HepG2 (cell line): ENCODE results near the gene SPNS2. TPM values are rescaled to one million over a fixed set of nuclear protein-coding genes. Genes with fewer than 3 reads are reported as not detected.

Experiments
- ATAC-seq: fragments of 200-7000 bp; cut with Tn5 transposase; 3 replicates; pipeline ENCODE4 v1.9.1; 2020; ENCODE audit warnings: mild to moderate bottlenecking, moderate library complexity
- BruUV-seq: library from RNA; stranded (reverse); fragments of 400-500 nt; replicated peaks from 2 replicates; lab custom pipeline; 2021; lab: Mats Ljungman, UMichigan
- CTCF ChIA-PET: fragments of 300-600 bp; formaldehyde crosslinking; extraction: SDS; loops from one replicate; lab custom pipeline; 2021; ENCODE audit warnings: low total read pairs, inconsistent platforms, low intra/inter-chr PET ratio; lab: Yijun Ruan, JAX
- POLR2A ChIA-PET: fragments of 350-600 bp; sonication (Branson Sonifier 250); formaldehyde crosslinking; loops from one replicate; lab custom pipeline; 2020; ENCODE audit warnings: antibody characterized with exemption, inconsistent platforms; lab: Yijun Ruan, JAX
- DNase-seq: peaks from one replicate; pipeline ENCODE4 v3.0.0-alpha.2; 2015; ENCODE audit warnings: low spot score
- FAIRE-seq: peaks from 3 replicates; lab custom pipeline; 2011; peaks lifted over from hg19 to GRCh38; lab: Jason Lieb, UNC
- H2AFZ ChIP-seq: one replicate; pipeline ENCODE4 v1.6.1; 2011; ENCODE audit warnings: low read length, inconsistent platforms
- H3K27ac ChIP-seq: fragments of 300-600 bp; 3 replicates; pipeline ENCODE4 v1.8.0; 2011; ENCODE audit warnings: mixed run types, mild to moderate bottlenecking, mixed read lengths, low read length, inconsistent platforms; ENCODE audit not compliant: insufficient read depth; ENCODE audit errors: extremely low read length
- H3K27me3 ChIP-seq, 2 experiments: fragments of 200-600 bp in 1 of 2; 2 replicates in 1 of 2; 3 replicates in 1 of 2; pipeline versions ENCODE4 v1.6.0 to v1.8.0; 2011; ENCODE audit warnings: low read length in 2 of 2, mild to moderate bottlenecking in 2 of 2, moderate library complexity in 2 of 2, inconsistent platforms in 1 of 2; ENCODE audit not compliant: insufficient read depth in 2 of 2, control insufficient read depth in 1 of 2
- H3K36me3 ChIP-seq, 2 experiments: fragments of 200-600 bp in 1 of 2; replicated peaks in 1 of 2; 2 replicates in 1 of 2; 3 replicates in 1 of 2; pipeline versions ENCODE4 v1.5.1 to v1.8.0; 2011; ENCODE audit warnings: low read length in 2 of 2, inconsistent platforms in 1 of 2; ENCODE audit not compliant: insufficient read depth in 2 of 2, control insufficient read depth in 1 of 2
- H3K4me1 ChIP-seq: 2 replicates; pipeline ENCODE4 v1.5.1; 2012; ENCODE audit warnings: low read length, inconsistent platforms; ENCODE audit not compliant: insufficient read depth
- H3K4me2 ChIP-seq: 2 replicates; pipeline ENCODE4 v1.6.0; 2011; ENCODE audit warnings: low read depth, low read length, inconsistent platforms
- H3K4me3 ChIP-seq, 3 experiments: fragments of 200-600 bp in 1 of 3; sonication (generic), shearing (Covaris generic) in 1 of 3; replicated peaks in 1 of 3; 2 replicates each; pipeline ENCODE4 v1.5.1; 2011 to 2016; ENCODE audit warnings: low read length in 3 of 3, inconsistent platforms in 2 of 3, low read depth in 2 of 3, mild to moderate bottlenecking in 2 of 3, control low read depth in 1 of 3, mixed read lengths in 1 of 3; ENCODE audit not compliant: insufficient read depth in 1 of 3
- H3K79me2 ChIP-seq: one replicate; pipeline ENCODE4 v1.6.1; 2011; ENCODE audit warnings: low read length, inconsistent platforms; ENCODE audit not compliant: insufficient read depth
- H3K9ac ChIP-seq: 2 replicates; pipeline ENCODE4 v1.6.0; 2011; ENCODE audit warnings: mild to moderate bottlenecking, low read depth, low read length, inconsistent platforms; ENCODE audit not compliant: insufficient read depth
- H3K9me3 ChIP-seq: 2 replicates; pipeline ENCODE4 v1.5.1; 2012; ENCODE audit warnings: mild to moderate bottlenecking, low read length
- H4K20me1 ChIP-seq: 2 replicates; pipeline ENCODE4 v1.6.0; 2011; ENCODE audit warnings: inconsistent platforms, mild to moderate bottlenecking, low read length, moderate library complexity; ENCODE audit not compliant: insufficient read depth
- ADNP ChIP-seq: sonication (generic); formaldehyde crosslinking; IDR thresholded peaks from 2 replicates; pipeline ENCODE4 v1.4.0; 2020; ENCODE audit warnings: missing genetic modification reagents
- BORCS8-MEF2B ChIP-seq: sonication (generic); formaldehyde crosslinking; IDR thresholded peaks from 2 replicates; pipeline ENCODE4 v1.8.0; 2022; ENCODE audit warnings: mild to moderate bottlenecking, missing genetic modification reagents
- CENPX ChIP-seq: sonication (generic); formaldehyde crosslinking; IDR thresholded peaks from 2 replicates; pipeline ENCODE4 v1.9.0; 2021; ENCODE audit warnings: mild to moderate bottlenecking, missing genetic modification reagents, moderate library complexity
- ELF4 ChIP-seq: sonication (generic); formaldehyde crosslinking; IDR thresholded peaks from 2 replicates; pipeline ENCODE4 v1.5.0; 2020; ENCODE audit warnings: missing genetic modification reagents, mild to moderate bottlenecking, moderate library complexity, borderline replicate concordance
- HNRNPH1 ChIP-seq: fragments of 200-400 bp; formaldehyde crosslinking; optimal IDR thresholded peaks from 2 replicates; pipeline ENCODE3; 2017; ENCODE audit warnings: mild to moderate bottlenecking, low read depth, low read length
- MATR3 ChIP-seq: sonication (generic); formaldehyde crosslinking; IDR thresholded peaks from 2 replicates; pipeline ENCODE4 v1.4.0; 2020; ENCODE audit warnings: missing genetic modification reagents
- MED8 ChIP-seq: sonication (generic); formaldehyde crosslinking; IDR thresholded peaks from 2 replicates; pipeline ENCODE4 v1.8.1; 2023; ENCODE audit warnings: mild to moderate bottlenecking, missing genetic modification reagents; ENCODE audit not compliant: insufficient replicate concordance
- MLLT10 ChIP-seq: sonication (generic); formaldehyde crosslinking; IDR thresholded peaks from 2 replicates; pipeline ENCODE4 v1.4.0; 2020; ENCODE audit warnings: missing genetic modification reagents
- MTA1 ChIP-seq: sonication (generic); formaldehyde crosslinking; IDR thresholded peaks from 2 replicates; pipeline ENCODE4 v1.4.0; 2020; ENCODE audit warnings: missing genetic modification reagents, mild to moderate bottlenecking, borderline replicate concordance
- SUZ12 ChIP-seq: fragments of 150-350 bp; IDR thresholded peaks from 2 replicates; pipeline ENCODE4 v1.6.1; 2014; ENCODE audit warnings: low read depth, low read length
- TAF15 ChIP-seq: fragments of 200-400 bp; formaldehyde crosslinking; IDR thresholded peaks from one replicate; pipeline ENCODE4 v1.6.1; 2018; ENCODE audit warnings: mild to moderate bottlenecking, low read depth, low read length; ENCODE audit not compliant: poor library complexity, severe bottlenecking
- ZNF12 ChIP-seq: sonication (generic); formaldehyde crosslinking; IDR thresholded peaks from 2 replicates; pipeline ENCODE4 v1.5.0; 2020; ENCODE audit warnings: missing genetic modification reagents
- ZNF296 ChIP-seq: sonication (generic); formaldehyde crosslinking; conservative IDR thresholded peaks from 2 replicates; pipeline ENCODE4 v1.5.0; 2020; ENCODE audit warnings: mild to moderate bottlenecking, missing genetic modification reagents
- ZNF3 ChIP-seq: IDR thresholded peaks from 2 replicates; pipeline ENCODE4 v1.7.0; 2017; ENCODE audit warnings: inconsistent platforms
- ZNF432 ChIP-seq: sonication (generic); formaldehyde crosslinking; IDR thresholded peaks from 2 replicates; pipeline ENCODE4 v1.5.0; 2020; ENCODE audit warnings: missing genetic modification reagents, mild to moderate bottlenecking, borderline replicate concordance
- ZNF567 ChIP-seq: sonication (generic); formaldehyde crosslinking; IDR thresholded peaks from 2 replicates; pipeline ENCODE4 v1.8.1; 2023; ENCODE audit warnings: mild to moderate bottlenecking, missing genetic modification reagents, borderline replicate concordance
- ZNF790 ChIP-seq: sonication (generic); formaldehyde crosslinking; IDR thresholded peaks from 2 replicates; pipeline ENCODE4 v1.8.0; 2022; ENCODE audit warnings: missing genetic modification reagents, mild to moderate bottlenecking, borderline replicate concordance
- WGBS: methylation state at CpG from one replicate; pipeline ENCODE4 v1.1.6; 2017; ENCODE audit warnings: low lambda C conversion rate; 5-methylcytosine and 5-hydroxymethylcytosine counted together
- in situ Hi-C: cut with HindIII; loops from 2 replicates; pipeline ENCODE4 v1.10.0; 2017; ENCODE audit warnings: low pct_unique_long_range_greater_than_20kb; ENCODE audit not compliant: extremely low pct_ligation_motif_present
- intact Hi-C: fragments of 100-400 bp; cut with micrococcal nuclease; formaldehyde crosslinking; loops from one replicate; pipeline ENCODE4 v1.10.0; 2022; ENCODE audit not compliant: unreplicated experiment
- polyA plus RNA-seq, 8 experiments: library from polyadenylated mRNA; depleted of rRNA in 3 of 8; stranded (reverse) in 7 of 8; unstranded in 1 of 8; fragments of >200 nt; fragmentation: Illumina TruSeq in 4 of 8; extraction: Trizol in 4 of 8; gene quantifications; 2 replicates each; pipeline versions ENCODE4 v1.2.1 to v1.2.3, GENCODE V29; 2011 to 2016; ENCODE audit warnings: low read depth in 4 of 8, missing spikeins in 1 of 8, mixed read lengths in 1 of 8; ENCODE audit not compliant: insufficient read depth in 1 of 8
- total RNA-seq, 5 experiments: library from RNA; depleted of rRNA; stranded (reverse); fragments of >200 nt; fragmentation: Illumina TruSeq; extraction: Trizol; gene quantifications; 2 replicates each; pipeline ENCODE4 v1.2.3, GENCODE V29; 2016; ENCODE audit warnings: low read depth in 1 of 5
- TF ChIP-seq, protein P1 (sequence below): sonication (generic); formaldehyde crosslinking; IDR thresholded peaks from 2 replicates; pipeline ENCODE4 v1.5.1; 2020; ENCODE audit warnings: mild to moderate bottlenecking, missing genetic modification reagents
- TF ChIP-seq, protein P2 (sequence below): sonication (generic); formaldehyde crosslinking; conservative IDR thresholded peaks from 2 replicates; pipeline ENCODE4 v1.4.0; 2020; ENCODE audit warnings: mild to moderate bottlenecking, missing genetic modification reagents, moderate library complexity

Gene SPNS2
- total and polyA plus RNA-seq, 2 of the 13 experiments (the other 11 are each of a cell fraction or from before 2014, with no cell fraction given), result 0.01 TPM; not detected in 1

DNA sequence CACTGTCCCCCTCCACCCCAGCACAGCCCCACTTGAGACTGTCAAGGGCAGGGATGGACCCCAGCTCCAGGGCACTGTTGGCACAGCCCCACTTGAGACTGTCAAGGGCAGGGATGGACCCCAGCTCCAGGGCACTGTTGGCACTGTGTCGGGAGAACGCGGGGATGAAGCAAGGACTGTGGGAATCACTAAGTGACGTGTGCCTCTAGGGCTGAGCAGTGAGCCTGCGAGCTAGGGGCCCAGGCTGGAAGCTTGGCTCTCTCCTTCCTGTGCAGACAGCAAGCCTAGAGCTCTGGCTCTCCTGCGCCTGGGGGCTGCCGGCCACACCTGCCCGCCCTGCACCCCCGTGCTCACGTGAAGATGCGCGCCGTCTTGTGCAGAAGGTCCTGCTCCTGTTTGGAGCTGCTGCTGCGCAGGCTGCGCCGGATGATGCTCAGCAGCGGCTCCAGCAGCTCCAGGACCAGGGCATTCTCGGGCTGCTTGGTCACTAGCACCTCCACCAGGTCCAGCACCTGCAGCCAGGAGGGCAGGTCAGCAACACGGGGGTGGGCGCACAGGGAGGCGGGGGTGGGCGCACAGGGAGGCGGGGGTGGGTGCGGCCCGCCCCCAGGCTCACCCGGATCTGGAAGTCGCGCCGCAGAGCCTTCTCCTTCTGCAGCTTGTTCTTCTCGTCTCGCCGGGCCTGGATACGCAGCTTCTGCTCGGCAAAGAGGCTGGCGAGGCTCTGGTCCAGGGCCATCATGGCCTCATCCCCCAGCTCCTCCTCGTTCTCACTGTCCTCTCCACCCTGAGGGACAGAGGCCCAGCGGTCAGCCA is 45.7 kb downstream of the SPNS2 start:
- H2AFZ ChIP-seq, result no peak overlapping the region
- no peaks in the 10 kb centered on the region for H3K79me2 ChIP-seq
- no peak overlapping the region for H3K9ac ChIP-seq
- POLR2A ChIA-PET, result interaction anchor here (0.6 to 1.0 kb wide), 2 partner anchors 10 to 11 kb away, joined by 3 to 5 read pairs; partner anchors contain the start of gene MYBBP1A
- 94% methylated on average over 16 of the region's 37 CpGs for WGBS
- H3K36me3 ChIP-seq, result peaks cover 47 to 86% of the 10 kb centered on the region in 2 experiments
- no peak for ATAC-seq
- no TSS peak for BruUV-seq
- H3K4me2 ChIP-seq, result no peak overlapping the region
- H3K9me3 ChIP-seq, result no peaks in the 10 kb centered on the region
- FAIRE-seq, result no peak
- no peak overlapping the region for H3K4me3 ChIP-seq
- H3K4me1 ChIP-seq, result peaks cover 9% of the 10 kb centered on the region; the same call in 1 of the 2 replicates
- CTCF ChIA-PET, result no interaction called here
- in situ Hi-C loops (no loop called here), intact Hi-C loops (no loop called here)
- 0 out of 2 replicates have a peak, but pooled peaks cover 2% of the 10 kb centered on the region for H4K20me1 ChIP-seq
- H3K27me3 ChIP-seq, result no peaks in the 10 kb centered on the region
- no peak for DNase-seq
- no peak overlapping the region for H3K27ac ChIP-seq
- TF ChIP-seq ZNF3 (CRISPR knock-in tag), result no peak
- TF ChIP-seq ZNF432 (CRISPR knock-in tag), result no peak
- TF ChIP-seq MED8 (CRISPR knock-in tag), result no peak
- no peak for TF ChIP-seq MTA1 (CRISPR knock-in tag)
- no peak for TF ChIP-seq CENPX (CRISPR knock-in tag)
- TF ChIP-seq ELF4 (CRISPR knock-in tag), result no peak
- TF ChIP-seq ZNF790 (CRISPR knock-in tag), result no peak
- no peak for TF ChIP-seq ZNF296 (CRISPR knock-in tag)
- TF ChIP-seq HNRNPH1, result no peak
- TF ChIP-seq SUZ12, result no peak
- no peak for TF ChIP-seq ZNF567 (CRISPR knock-in tag)
- no peak for TF ChIP-seq TAF15
- no peak for TF ChIP-seq BORCS8-MEF2B
- no peak for TF ChIP-seq ZNF12 (CRISPR knock-in tag)
- TF ChIP-seq MLLT10 (CRISPR knock-in tag), result no peak
- no peak for TF ChIP-seq MATR3 (CRISPR knock-in tag)
- TF ChIP-seq, protein P1, sequence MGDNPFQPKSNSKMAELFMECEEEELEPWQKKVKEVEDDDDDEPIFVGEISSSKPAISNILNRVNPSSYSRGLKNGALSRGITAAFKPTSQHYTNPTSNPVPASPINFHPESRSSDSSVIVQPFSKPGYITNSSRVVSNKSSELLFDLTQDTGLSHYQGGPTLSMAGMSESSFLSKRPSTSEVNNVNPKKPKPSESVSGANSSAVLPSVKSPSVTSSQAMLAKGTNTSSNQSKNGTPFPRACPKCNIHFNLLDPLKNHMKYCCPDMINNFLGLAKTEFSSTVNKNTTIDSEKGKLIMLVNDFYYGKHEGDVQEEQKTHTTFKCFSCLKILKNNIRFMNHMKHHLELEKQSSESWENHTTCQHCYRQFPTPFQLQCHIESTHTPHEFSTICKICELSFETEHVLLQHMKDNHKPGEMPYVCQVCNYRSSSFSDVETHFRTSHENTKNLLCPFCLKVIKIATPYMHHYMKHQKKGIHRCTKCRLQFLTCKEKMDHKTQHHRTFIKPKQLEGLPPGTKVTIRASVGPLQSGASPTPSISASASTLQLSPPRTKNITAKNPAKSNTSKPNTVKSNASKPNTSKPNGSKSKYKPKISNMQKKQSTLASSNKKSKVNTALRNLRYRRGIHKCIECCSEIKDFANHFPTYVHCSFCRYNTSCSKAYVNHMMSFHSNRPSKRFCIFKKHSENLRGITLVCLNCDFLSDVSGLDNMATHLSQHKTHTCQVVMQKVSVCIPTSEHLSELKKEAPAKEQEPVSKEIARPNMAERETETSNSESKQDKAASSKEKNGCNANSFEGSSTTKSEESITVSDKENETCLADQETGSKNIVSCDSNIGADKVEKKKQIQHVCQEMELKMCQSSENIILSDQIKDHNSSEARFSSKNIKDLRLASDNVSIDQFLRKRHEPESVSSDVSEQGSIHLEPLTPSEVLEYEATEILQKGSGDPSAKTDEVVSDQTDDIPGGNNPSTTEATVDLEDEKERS, result no peak
- TF ChIP-seq, protein P2, sequence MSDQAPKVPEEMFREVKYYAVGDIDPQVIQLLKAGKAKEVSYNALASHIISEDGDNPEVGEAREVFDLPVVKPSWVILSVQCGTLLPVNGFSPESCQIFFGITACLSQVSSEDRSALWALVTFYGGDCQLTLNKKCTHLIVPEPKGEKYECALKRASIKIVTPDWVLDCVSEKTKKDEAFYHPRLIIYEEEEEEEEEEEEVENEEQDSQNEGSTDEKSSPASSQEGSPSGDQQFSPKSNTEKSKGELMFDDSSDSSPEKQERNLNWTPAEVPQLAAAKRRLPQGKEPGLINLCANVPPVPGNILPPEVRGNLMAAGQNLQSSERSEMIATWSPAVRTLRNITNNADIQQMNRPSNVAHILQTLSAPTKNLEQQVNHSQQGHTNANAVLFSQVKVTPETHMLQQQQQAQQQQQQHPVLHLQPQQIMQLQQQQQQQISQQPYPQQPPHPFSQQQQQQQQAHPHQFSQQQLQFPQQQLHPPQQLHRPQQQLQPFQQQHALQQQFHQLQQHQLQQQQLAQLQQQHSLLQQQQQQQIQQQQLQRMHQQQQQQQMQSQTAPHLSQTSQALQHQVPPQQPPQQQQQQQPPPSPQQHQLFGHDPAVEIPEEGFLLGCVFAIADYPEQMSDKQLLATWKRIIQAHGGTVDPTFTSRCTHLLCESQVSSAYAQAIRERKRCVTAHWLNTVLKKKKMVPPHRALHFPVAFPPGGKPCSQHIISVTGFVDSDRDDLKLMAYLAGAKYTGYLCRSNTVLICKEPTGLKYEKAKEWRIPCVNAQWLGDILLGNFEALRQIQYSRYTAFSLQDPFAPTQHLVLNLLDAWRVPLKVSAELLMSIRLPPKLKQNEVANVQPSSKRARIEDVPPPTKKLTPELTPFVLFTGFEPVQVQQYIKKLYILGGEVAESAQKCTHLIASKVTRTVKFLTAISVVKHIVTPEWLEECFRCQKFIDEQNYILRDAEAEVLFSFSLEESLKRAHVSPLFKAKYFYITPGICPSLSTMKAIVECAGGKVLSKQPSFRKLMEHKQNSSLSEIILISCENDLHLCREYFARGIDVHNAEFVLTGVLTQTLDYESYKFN (CRISPR knock-in tag), result no peak
- no peak for TF ChIP-seq ADNP
